H9 (cell line): ENCODE measurements around the gene SCAP. TPM values are rescaled to one million over a fixed set of nuclear protein-coding genes. Genes with fewer than 3 reads are reported as not detected.
A peak's percentile ranks its signal among the peaks of the same experiment; 100 is the strongest.

Source experiments
- DNase-seq: peaks from one replicate; pipeline ENCODE4 v3.0.0-alpha.2; 2017
- H2AFZ ChIP-seq: one replicate; pipeline ENCODE4 v1.6.1; 2013; ENCODE audit warnings: mild to moderate bottlenecking, low read length, control low read depth, moderate library complexity
- H2AK5ac ChIP-seq: 2 replicates; pipeline ENCODE4 v1.6.1; 2013; ENCODE audit warnings: low read length, control low read depth, mixed read lengths; ENCODE audit not compliant: insufficient read length
- H2BK120ac ChIP-seq: one replicate; pipeline ENCODE4 v1.6.1; 2013; ENCODE audit warnings: low read depth, mild to moderate bottlenecking, low read length, control low read depth, inconsistent platforms; ENCODE audit not compliant: poor library complexity, severe bottlenecking
- H2BK12ac ChIP-seq: 2 replicates; pipeline ENCODE4 v1.6.1; 2013; ENCODE audit warnings: low read length, control low read depth, mixed read lengths, low read depth; ENCODE audit not compliant: insufficient read length
- H2BK15ac ChIP-seq: 2 replicates; pipeline ENCODE4 v1.6.1; 2013; ENCODE audit warnings: low read depth, low read length, control low read depth
- H2BK20ac ChIP-seq: one replicate; pipeline ENCODE4 v1.6.1; 2013; ENCODE audit warnings: low read depth, mild to moderate bottlenecking, low read length, control low read depth, inconsistent platforms; ENCODE audit not compliant: poor library complexity, severe bottlenecking
- H2BK5ac ChIP-seq: 2 replicates; pipeline ENCODE4 v1.6.1; 2013; ENCODE audit warnings: low read length, control low read depth, mixed read lengths; ENCODE audit not compliant: insufficient read length
- H3K14ac ChIP-seq: 2 replicates; pipeline ENCODE4 v1.6.1; 2013; ENCODE audit warnings: low read length, control low read depth; ENCODE audit not compliant: insufficient read depth
- H3K18ac ChIP-seq: 2 replicates; pipeline ENCODE4 v1.6.1; 2013; ENCODE audit warnings: low read depth, mild to moderate bottlenecking, mixed read lengths, low read length, control low read depth; ENCODE audit not compliant: insufficient read length
- H3K23ac ChIP-seq: 2 replicates; pipeline ENCODE4 v1.6.1; 2013; ENCODE audit warnings: low read length, control low read depth, mixed read lengths, low read depth; ENCODE audit not compliant: insufficient read length
- H3K23me2 ChIP-seq: 2 replicates; pipeline ENCODE4 v1.6.1; 2013; ENCODE audit warnings: low read depth, mild to moderate bottlenecking, mixed read lengths, low read length, control low read depth; ENCODE audit not compliant: insufficient read length, poor library complexity, severe bottlenecking
- H3K27ac ChIP-seq: 2 replicates; pipeline ENCODE4 v1.5.1; 2013; ENCODE audit warnings: low read length, control low read depth, mixed read lengths, low read depth; ENCODE audit not compliant: insufficient read length
- H3K27me3 ChIP-seq: 2 replicates; pipeline ENCODE4 v1.6.1; 2013; ENCODE audit warnings: low read length, control low read depth, inconsistent platforms; ENCODE audit not compliant: insufficient read depth
- H3K4ac ChIP-seq: 2 replicates; pipeline ENCODE4 v1.6.1; 2013; ENCODE audit warnings: low read depth, mild to moderate bottlenecking, control low read depth, inconsistent platforms, low read length, moderate library complexity
- H3K4me1 ChIP-seq: 2 replicates; pipeline ENCODE4 v1.6.1; 2013; ENCODE audit warnings: low read length, control low read depth, inconsistent platforms; ENCODE audit not compliant: insufficient read depth
- H3K4me2 ChIP-seq: 2 replicates; pipeline ENCODE4 v1.6.1; 2013; ENCODE audit warnings: low read length, control low read depth, mixed read lengths; ENCODE audit not compliant: insufficient read length, insufficient read depth
- H3K56ac ChIP-seq: 2 replicates; pipeline ENCODE4 v1.6.1; 2013; ENCODE audit warnings: low read depth, mild to moderate bottlenecking, mixed read lengths, low read length, control low read depth; ENCODE audit not compliant: insufficient read length
- H3K79me1 ChIP-seq: 2 replicates; pipeline ENCODE4 v1.6.1; 2013; ENCODE audit warnings: low read depth, mild to moderate bottlenecking, moderate library complexity, low read length, control low read depth, inconsistent platforms; ENCODE audit not compliant: insufficient read depth, poor library complexity, severe bottlenecking
- H3K79me2 ChIP-seq: 2 replicates; pipeline ENCODE4 v1.6.1; 2013; ENCODE audit warnings: low read length, control low read depth, inconsistent platforms; ENCODE audit not compliant: insufficient read depth
- H3K9ac ChIP-seq: 2 replicates; pipeline ENCODE4 v1.6.1; 2013; ENCODE audit warnings: low read length, control low read depth, mixed read lengths; ENCODE audit not compliant: insufficient read length; ENCODE audit errors: extremely low read depth
- H3K9me3 ChIP-seq: one replicate; pipeline ENCODE4 v1.6.1; 2013; ENCODE audit warnings: low read depth, low read length, inconsistent platforms; ENCODE audit not compliant: control insufficient read depth
- H3T11ph ChIP-seq: one replicate; pipeline ENCODE4 v1.6.1; 2013; ENCODE audit warnings: mild to moderate bottlenecking, low read length, control low read depth, inconsistent platforms
- H4K20me1 ChIP-seq: one replicate; pipeline ENCODE4 v1.6.1; 2013; ENCODE audit not compliant: control insufficient read depth, insufficient read length, insufficient read depth
- H4K5ac ChIP-seq: 2 replicates; pipeline ENCODE4 v1.6.1; 2013; ENCODE audit warnings: low read depth, mild to moderate bottlenecking, mixed read lengths, low read length, control low read depth; ENCODE audit not compliant: insufficient read length
- H4K8ac ChIP-seq: replicated peaks from 2 replicates; pipeline ENCODE4 v1.6.1; 2013; ENCODE audit warnings: low read length, control low read depth, mixed read lengths, low read depth; ENCODE audit not compliant: insufficient read length
- H4K91ac ChIP-seq: 2 replicates; pipeline ENCODE4 v1.6.1; 2013; ENCODE audit warnings: low read depth, mild to moderate bottlenecking, moderate library complexity, mixed read lengths, low read length, control low read depth; ENCODE audit not compliant: insufficient read length
- H3K27ac Mint-ChIP-seq, 3 experiments: 2 replicates in 2 of 3; 3 replicates in 1 of 3; pipeline ENCODE4 v1.8.0; 2020 to 2021; ENCODE audit warnings: mixed read lengths in 3 of 3, mild to moderate bottlenecking in 1 of 3, moderate library complexity in 1 of 3
- H3K27me3 Mint-ChIP-seq: 2 replicates; pipeline ENCODE4 v1.8.0; 2021; ENCODE audit warnings: low read depth, mild to moderate bottlenecking, moderate library complexity, mixed read lengths
- H3K36me3 Mint-ChIP-seq, 3 experiments: 2 replicates in 2 of 3; 3 replicates in 1 of 3; pipeline ENCODE4 v1.8.0; 2020 to 2021; ENCODE audit warnings: low read depth in 3 of 3, mixed read lengths in 3 of 3; ENCODE audit not compliant: insufficient read depth in 1 of 3
- H3K4me1 Mint-ChIP-seq, 2 experiments: 2 replicates each; pipeline ENCODE4 v1.8.0; 2020; ENCODE audit warnings: mixed read lengths in 2 of 2
- H3K4me3 Mint-ChIP-seq, 2 experiments: 2 replicates in 1 of 2; 3 replicates in 1 of 2; pipeline ENCODE4 v1.8.0; 2020 to 2021; ENCODE audit warnings: mild to moderate bottlenecking in 2 of 2, mixed read lengths in 2 of 2, moderate library complexity in 1 of 2
- H3K9me3 Mint-ChIP-seq, 2 experiments: 2 replicates in 1 of 2; 3 replicates in 1 of 2; pipeline ENCODE4 v1.8.0; 2020; ENCODE audit warnings: mild to moderate bottlenecking in 2 of 2, mixed read lengths in 2 of 2, moderate library complexity in 1 of 2
- WGBS: extraction: QIAGEN DNeasy Blood & Tissue Kit; methylation state at CpG from one replicate; pipeline ENCODE4 v1.1.7; 2013; ENCODE audit warnings: missing lambda C conversion rate, low lambda C conversion rate, mixed read lengths; ENCODE audit not compliant: insufficient read length; ENCODE audit errors: extremely low coverage; 5-methylcytosine and 5-hydroxymethylcytosine counted together
- total RNA-seq: library from RNA; stranded (reverse); gene quantifications from 2 replicates; pipeline ENCODE4 v1.2.1, GENCODE V29; 2021
- TF ChIP-seq, protein P1 (sequence below): fragments of 200-600 bp; sonication (generic); conservative IDR thresholded peaks from 3 replicates; pipeline ENCODE4 v1.8.0; 2021; ENCODE audit warnings: antibody characterized with exemption, mild to moderate bottlenecking

The SCAP gene
- total RNA-seq, 1 experiment from 2014 or later, result 104 TPM

DNA sequence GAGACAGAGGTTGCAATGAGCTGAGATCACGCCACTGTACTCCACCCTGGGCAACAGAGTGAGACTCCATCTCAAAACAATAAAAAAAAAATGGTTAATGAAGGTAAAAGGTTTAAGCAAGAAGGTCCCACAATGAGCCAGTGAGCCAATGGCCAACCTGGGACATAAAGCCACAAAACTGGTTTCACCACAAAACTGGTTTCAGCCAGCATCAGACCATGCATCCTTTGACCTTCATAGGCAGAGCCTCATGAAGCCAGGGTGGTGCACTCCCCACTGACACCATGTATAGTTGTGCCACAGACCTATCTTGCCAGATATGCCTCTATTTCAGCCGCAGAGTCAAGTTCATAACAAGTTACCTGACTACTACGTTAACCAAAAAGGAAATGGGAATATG lies 41.9 kb downstream of the SCAP start:
- no peak overlapping the region for H2AFZ ChIP-seq
- no peak overlapping the region for H2AK5ac ChIP-seq
- H2BK15ac ChIP-seq, result no peak overlapping the region

More for the DNA sequence above, 41.9 kb downstream of the SCAP start:
- Histone ChIP-seq H2BK5ac (no peak overlapping the region), H3K23ac (no peak overlapping the region), H3T11ph (no peak overlapping the region), H3K4me2 (no peak overlapping the region), H3K9me3 (no peaks in the 10 kb centered on the region), H3K4ac (no peak overlapping the region), H3K18ac (no peak overlapping the region), H3K23me2 (no peaks in the 10 kb centered on the region), H2BK12ac (no peak overlapping the region), H3K27ac (no peak overlapping the region), H3K14ac (no peak overlapping the region), H2BK120ac (no peak overlapping the region), H4K91ac (no peak overlapping the region), H3K79me2 (no peaks in the 10 kb centered on the region), H4K5ac (no peak overlapping the region), H3K27me3 (no peaks in the 10 kb centered on the region; the same call in 1 of the 2 replicates), H4K20me1 (no peaks in the 10 kb centered on the region), H4K8ac (no peak overlapping the region), H3K79me1 (no peaks in the 10 kb centered on the region), H3K4me1 (no peaks in the 10 kb centered on the region), H3K56ac (no peak overlapping the region), H3K9ac (no peak overlapping the region), H2BK20ac (no peak overlapping the region)
- no peaks in the 10 kb centered on the region for H3K27me3 Mint-ChIP-seq
- no peak overlapping the region for H3K4me3 Mint-ChIP-seq
- peak overlapping the region in 1 of 3 experiments; percentile 75; a peak in 2 of 7 replicates for H3K27ac Mint-ChIP-seq
- H3K4me1 Mint-ChIP-seq, result peaks cover 10 to 14% of the 10 kb centered on the region in 2 experiments
- DNase-seq, result no peak
- no peaks in the 10 kb centered on the region for H3K9me3 Mint-ChIP-seq
- no CpG with 5 or more reads among the region's 3 CpGs for WGBS
- TF ChIP-seq, protein P1, sequence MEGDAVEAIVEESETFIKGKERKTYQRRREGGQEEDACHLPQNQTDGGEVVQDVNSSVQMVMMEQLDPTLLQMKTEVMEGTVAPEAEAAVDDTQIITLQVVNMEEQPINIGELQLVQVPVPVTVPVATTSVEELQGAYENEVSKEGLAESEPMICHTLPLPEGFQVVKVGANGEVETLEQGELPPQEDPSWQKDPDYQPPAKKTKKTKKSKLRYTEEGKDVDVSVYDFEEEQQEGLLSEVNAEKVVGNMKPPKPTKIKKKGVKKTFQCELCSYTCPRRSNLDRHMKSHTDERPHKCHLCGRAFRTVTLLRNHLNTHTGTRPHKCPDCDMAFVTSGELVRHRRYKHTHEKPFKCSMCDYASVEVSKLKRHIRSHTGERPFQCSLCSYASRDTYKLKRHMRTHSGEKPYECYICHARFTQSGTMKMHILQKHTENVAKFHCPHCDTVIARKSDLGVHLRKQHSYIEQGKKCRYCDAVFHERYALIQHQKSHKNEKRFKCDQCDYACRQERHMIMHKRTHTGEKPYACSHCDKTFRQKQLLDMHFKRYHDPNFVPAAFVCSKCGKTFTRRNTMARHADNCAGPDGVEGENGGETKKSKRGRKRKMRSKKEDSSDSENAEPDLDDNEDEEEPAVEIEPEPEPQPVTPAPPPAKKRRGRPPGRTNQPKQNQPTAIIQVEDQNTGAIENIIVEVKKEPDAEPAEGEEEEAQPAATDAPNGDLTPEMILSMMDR, result no peak
- H3K36me3 Mint-ChIP-seq, result peaks cover 27 to 48% (median 40%) of the 10 kb centered on the region in 3 experiments
